Suprapubic skin (tissue), 3 donors: ENCODE data around the gene C1orf56.

Experiments used
- POLR2A ChIP-seq, 2 donors: fragments of 450-650 bp; IDR thresholded peaks; one replicate each; pipeline ENCODE4 v1.6.1; 2017; ENCODE audit warnings: antibody characterized with exemption in 2 of 2, mild to moderate bottlenecking in 2 of 2, moderate library complexity in 2 of 2
- TF ChIP-seq, protein P1 (sequence below), 2 donors: fragments of 200-600 bp in 1 of 2; fragments of 450-650 bp in 1 of 2; sonication (generic) in 1 of 2; IDR thresholded peaks; one replicate each; pipeline ENCODE4 v1.5.1; 2016 to 2019; ENCODE audit warnings: antibody characterized with exemption in 2 of 2, mild to moderate bottlenecking in 1 of 2, moderate library complexity in 1 of 2

DNA sequence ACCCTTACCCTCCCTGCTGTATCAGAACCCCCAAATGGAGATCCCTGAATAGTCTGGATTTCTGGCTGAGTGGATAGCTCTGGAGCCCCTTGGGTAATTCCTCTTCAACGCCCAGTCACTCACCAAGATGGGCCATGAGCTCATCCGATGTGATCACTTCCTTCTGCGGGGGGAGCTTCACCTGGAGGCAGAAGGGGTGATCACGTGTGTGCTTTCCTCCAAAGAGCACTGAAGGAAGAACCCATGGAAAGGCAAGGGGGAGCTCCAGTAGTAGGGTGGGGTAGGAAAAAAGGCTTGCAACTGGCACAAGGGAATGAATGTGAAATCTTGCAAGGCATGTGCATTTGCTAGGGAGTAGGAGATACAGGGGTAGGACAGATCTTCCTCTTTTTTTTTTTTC, 45.9 kb upstream of the C1orf56 start:
- TF ChIP-seq, protein P1, sequence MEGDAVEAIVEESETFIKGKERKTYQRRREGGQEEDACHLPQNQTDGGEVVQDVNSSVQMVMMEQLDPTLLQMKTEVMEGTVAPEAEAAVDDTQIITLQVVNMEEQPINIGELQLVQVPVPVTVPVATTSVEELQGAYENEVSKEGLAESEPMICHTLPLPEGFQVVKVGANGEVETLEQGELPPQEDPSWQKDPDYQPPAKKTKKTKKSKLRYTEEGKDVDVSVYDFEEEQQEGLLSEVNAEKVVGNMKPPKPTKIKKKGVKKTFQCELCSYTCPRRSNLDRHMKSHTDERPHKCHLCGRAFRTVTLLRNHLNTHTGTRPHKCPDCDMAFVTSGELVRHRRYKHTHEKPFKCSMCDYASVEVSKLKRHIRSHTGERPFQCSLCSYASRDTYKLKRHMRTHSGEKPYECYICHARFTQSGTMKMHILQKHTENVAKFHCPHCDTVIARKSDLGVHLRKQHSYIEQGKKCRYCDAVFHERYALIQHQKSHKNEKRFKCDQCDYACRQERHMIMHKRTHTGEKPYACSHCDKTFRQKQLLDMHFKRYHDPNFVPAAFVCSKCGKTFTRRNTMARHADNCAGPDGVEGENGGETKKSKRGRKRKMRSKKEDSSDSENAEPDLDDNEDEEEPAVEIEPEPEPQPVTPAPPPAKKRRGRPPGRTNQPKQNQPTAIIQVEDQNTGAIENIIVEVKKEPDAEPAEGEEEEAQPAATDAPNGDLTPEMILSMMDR (IDR thresholded peaks at IDR 0.05): no peak
- no peak for TF ChIP-seq POLR2A (IDR thresholded peaks at IDR 0.05)
